HG03135 (cell line): ENCODE data around the gene STAC.

Experiments
- ATAC-seq: cut with Tn5 transposase; IDR thresholded peaks from one replicate; pipeline ENCODE4 v1.9.1; 2021; ENCODE audit warnings: mild to moderate bottlenecking, moderate library complexity; ENCODE audit not compliant: unreplicated experiment

STAC gene

DNA sequence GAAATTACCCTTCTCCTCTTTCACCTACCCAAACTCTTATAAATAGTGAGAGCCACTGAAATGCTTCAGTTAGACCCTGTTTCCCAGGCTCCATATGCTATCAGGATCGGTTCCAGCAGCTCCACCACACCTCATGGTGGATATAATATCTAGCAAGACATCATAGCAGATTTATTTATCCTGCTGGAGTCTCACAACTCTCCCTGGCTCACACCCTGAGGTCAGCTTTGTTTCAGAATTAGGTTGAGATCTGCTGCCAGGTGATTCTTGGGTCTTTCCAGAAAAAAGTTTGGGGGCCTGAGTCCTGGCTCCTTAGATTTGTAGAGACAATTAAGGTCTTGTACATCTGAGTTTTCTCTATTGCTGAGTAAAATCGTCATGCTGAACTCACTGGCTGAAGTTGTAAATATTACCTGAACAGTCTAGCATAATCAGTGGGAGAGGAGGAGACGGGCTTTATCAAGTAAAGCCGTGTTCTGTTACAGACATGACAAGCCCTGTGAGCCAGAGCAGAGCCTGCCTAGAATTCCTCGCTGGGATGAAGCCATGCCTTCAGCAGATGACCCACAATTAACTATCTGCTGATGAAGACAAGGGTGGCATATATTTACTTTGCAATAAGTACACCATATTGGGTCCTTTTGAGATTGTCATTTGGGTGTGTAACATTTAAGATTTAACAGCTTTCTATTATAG lies 131.6 kb downstream of the STAC start:
- ATAC-seq: no peak

DNA sequence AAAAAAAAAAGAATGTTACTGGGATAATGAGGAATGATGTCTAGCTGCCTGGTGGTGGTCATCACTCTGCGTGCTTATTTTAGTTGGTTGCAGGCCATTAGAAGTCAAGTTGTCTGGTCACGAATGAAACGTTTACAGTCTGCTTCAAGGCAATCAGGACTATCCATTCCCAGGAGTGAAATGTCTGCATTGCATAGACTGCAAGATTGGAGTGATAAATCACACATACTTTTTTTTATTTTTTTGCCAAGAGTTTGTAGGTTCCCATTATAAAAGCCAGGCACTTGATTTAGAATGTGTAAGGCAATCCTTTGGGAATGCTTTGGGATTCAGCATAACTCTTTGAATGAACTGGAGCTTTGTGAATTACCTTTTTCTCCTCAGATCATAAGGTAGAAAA lies 132.3 kb downstream of the STAC start:
- no peak for ATAC-seq

DNA sequence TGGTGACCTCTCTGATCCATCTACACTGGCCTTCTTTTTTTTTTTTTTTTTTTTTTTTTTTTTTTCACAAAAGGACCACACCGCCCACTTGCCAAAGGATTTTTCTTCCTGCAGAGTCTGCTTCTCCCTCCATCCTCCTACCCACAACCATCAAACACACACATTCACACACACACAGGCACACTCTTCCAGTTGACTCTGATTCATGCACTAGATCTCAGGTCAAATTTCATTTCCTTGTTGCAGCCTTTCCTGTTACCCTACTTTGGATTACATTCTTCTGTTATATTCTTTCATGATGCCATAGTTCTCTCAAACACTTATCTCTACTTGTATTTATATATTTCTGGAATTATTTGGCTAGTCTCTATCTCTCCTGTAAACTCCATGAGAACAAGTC lies 133.9 kb downstream of the STAC start:
- no peak for ATAC-seq

DNA sequence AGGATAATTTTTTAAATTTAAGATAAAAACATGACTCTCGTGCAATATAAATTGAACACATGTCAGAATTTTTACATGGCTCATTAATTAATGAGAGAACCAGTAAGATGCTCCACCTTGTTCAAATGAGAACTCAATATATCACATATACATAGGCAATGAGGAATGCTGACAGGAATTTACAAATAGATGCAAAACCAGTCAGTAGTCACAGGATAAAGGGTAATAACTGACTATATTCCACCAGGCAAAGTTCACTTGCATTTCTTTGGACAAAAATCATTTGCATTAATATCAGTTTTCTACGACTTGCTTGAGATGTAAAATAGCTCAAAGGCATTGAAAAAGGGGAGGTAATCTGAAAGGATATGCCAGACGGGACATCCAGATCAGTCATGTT lies 139.4 kb downstream of the STAC start:
- no peak for ATAC-seq

DNA sequence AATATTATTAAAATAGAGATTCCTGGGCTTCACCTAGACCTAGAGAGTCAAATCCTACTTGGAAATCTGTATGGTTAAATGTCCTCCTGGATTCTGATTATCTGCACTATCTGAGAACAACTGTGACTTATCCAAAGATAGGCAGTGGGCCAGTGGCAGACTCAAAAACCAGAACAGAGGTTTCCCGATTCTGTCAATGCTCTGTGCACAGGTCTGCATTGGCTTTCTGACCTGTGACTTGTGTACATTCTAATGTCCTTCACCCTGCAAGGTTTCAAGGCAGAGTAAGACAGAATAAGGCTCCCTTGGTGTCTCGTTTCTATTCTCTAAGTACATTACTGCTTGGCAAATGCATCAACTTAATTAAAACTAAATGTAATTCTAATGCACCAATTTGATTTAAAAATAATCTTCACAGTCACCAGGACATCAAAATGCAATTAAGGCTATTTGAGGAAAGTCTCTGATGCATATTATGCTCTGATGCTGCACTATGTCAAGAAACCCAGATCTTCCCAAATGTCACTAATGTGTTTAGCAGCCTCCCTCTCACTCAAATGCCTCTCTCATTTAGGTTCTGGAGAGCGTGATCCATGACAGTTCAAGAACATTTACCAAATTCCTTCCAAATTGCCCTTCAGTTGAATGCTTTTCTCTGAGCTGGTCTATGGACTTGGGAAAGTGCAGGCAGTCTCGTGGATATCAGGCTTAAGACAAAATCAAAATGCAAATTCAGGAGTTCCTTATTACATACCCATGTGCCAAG lies 140.1 kb downstream of the STAC start:
- no peak for ATAC-seq

DNA sequence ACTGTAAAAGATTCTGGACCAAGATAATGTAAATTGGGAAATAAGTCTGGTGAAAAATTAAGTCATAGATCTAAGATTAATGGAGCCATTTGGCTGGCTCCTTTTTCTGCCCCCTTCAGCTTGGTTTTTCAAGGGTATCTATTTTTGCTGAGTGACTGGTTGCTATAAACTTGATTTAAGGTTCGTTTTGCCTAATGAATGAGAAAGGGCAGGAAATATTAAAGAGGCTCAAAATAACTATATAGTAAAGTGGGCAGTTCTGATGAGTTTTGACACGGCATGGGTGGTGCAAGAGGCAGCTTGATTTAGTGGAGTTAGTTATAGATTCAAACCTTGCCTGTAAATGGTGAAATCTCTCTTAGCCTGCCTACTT lies 140.7 kb downstream of the STAC start:
- ATAC-seq: no peak

DNA sequence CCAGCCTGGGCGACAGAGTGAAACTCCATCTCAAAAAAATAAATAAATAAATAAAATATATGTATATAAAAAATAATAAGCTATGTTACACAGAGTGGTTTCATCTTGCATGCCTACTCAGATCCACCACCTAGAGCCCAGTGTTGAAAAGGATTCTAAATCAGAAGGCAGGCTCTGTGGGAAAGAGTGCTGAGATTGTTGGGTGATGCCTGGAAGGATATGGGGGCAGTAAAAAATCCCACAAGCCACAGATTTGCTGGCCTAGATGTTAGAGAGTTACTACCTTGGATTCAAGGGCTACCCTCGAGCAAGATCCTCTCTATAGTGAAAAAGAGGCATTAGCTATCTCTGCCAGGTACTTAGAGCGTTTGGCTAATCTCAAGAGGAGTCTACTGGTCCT lies 144.3 kb downstream of the STAC start:
- no peak for ATAC-seq

DNA sequence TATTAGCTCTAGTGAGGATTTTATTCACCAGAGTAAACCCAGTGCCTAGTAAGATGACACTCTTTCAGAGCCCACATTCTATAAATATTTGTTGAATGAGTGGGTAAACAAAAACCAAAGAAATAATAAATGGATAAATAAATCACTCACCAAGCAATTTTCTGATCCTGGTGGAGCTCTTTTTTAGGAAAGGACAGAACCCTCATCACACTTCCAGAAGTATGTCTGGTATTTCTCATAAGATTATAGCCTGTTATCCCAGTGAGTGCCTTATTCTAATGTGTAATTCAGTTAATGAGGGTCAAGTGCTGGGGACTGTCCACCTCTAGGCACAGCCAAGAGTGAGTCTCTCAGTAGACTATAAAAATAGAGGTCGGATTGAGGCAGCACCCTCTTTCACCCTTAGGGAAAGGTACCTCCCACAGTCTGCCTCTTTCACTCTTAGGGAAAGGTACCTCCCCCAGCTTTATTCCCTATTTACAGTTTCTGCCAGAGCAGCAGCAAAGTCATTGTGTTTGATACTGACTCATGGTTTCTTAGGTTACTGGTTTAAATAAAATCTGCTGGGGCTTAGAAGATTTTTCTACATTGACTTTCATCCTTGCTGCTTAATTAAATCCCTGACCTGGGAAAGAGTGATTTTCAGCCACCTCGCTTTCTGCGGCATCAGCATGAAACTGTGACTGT lies 145.0 kb downstream of the STAC start:
- ATAC-seq: no peak

DNA sequence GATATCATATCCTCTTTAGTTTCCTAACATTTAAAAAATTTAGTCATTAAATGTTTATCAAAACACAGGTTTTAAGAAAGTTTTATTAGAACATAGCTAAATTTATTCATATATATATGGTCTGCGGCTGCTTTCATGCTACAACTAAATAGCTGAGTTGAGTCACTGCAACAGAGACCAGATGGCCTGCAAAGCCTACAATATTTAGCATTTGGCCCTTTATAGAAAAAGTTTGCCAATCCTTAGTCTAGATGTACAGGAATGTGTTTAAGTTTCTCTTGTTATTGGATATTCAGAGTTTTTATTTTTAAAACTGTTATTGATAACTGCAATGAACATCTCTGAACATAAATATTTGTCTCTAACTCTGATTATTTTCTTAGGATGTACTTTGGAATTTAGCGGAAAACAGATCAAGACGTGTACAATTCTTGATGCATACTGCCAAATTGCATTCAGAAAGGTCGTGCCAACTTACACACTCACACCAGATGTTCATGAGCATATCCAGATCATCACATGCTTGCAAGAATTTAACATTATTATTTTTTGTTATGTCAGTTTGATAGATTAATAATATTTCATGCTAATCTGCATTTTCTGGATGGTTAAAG lies 157.9 kb downstream of the STAC start:
- no peak for ATAC-seq

DNA sequence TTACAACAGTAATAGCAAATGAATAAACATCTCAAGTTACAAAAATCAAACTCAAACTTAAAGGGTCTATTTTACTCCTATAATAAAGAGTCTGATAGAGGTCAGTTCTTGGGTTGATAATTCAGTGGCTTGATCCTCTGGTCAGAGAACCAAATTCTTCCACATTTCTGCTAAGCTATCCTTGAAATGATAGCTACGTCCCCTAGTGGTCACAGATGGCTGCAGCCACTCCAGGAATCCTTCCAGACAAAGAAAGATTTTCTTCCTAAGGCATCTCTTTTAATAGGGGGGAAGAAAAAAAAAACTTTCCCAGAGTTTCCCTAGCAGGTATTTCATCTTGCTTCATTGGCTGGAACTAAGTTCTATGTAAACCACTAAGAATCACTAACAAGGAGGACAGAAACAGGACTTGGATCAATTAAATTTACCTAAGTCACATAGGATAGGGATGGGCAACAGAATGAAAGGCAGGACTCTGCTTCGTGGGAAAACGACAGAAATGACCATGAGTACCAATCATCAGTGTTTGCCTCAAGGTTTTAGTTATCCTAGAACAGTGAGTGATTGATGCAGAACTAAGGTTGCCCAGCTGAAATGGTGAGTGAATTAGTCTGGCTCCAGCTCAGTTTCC lies 160.7 kb downstream of the STAC start:
- ATAC-seq: no peak

DNA sequence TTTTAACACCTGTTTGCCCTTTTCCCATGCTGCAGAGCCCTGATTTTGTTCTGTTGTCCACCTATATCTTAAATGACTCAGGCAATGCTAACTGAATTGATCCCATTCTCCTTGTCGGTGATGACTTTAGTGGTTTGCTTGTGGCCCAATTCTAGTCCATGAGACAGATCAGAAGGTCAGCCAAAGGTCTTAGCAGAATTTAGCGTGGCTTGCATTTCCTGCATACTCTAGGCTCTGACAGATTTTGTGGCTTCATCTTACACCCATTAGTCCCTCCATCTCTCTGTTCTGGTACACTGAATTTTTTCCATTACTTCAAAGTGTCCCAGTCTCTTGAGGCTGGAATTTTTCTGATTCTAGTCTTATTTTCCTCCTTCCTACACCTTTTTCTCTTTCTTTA lies 161.9 kb downstream of the STAC start:
- ATAC-seq: no peak

DNA sequence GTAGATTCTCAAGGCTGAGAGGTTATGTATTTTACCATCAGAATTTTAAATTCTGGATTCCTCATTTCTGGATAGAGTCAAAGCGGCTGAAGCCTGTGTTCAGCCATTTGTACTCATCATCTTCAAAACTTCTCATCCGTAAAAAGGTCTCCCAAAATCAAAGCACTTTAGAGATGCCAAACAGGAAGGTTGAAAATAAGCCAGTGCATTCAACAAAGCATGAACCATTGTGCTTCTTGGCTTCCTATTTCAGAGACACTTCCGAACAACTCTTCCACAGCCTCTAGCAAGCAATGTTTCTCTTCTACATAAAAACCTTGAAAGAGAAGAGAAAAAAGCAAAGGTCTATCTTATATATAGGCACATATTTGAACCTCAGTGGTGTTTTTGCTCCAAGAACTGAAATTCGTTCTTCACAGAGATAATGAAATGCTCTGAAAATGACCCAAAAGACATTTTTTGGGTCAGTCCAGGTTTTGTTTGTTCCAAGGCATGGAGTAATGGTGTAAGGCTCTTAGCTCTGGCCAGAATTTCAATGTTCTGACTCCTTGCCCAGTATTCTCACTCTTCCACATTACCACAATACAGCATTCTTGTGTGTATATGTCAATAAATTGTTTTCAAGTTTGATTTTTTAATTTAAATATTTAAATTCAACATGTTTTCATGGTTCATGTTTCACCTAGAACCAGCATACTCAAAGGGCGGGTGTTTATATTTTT lies 163.1 kb downstream of the STAC start:
- no peak for ATAC-seq

DNA sequence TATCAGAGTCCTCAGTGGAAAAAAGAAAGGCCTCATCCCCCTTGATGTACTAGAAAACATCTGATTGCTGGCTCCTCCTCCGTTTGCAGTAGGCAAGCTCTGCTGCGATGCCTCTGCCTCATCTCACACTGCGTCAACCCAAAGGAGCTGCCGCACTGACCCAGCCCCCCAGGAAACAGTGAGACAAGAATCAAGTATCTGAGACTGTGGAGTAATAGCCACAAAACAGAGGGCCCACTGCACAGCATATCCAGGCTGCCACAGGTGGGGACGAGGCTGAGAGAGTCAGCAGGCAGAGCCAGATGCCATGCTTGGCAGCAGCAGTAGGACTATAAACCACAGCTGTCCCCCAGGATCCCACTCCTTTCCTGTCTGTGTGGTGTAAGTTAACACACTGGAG lies 165.9 kb downstream of the STAC start:
- no peak for ATAC-seq

DNA sequence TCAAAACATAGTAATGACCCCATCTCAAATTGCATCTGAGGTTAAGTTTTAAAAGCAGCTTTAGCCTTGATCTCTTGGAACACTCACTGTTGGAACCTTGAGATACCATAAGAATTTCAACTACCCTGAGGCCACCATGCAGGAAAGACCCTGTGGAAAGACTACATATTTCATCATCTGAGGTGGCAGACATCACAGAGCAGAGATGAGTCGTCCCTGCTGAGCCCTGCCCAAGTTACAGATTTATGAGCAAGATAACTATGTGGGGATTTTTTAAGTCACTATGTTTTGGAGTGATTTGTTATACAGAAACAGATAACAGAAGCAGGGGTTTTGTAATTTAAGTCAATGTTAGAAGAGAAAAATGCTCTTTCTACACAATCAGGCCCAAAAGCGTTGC lies 168.4 kb downstream of the STAC start:
- no peak for ATAC-seq

DNA sequence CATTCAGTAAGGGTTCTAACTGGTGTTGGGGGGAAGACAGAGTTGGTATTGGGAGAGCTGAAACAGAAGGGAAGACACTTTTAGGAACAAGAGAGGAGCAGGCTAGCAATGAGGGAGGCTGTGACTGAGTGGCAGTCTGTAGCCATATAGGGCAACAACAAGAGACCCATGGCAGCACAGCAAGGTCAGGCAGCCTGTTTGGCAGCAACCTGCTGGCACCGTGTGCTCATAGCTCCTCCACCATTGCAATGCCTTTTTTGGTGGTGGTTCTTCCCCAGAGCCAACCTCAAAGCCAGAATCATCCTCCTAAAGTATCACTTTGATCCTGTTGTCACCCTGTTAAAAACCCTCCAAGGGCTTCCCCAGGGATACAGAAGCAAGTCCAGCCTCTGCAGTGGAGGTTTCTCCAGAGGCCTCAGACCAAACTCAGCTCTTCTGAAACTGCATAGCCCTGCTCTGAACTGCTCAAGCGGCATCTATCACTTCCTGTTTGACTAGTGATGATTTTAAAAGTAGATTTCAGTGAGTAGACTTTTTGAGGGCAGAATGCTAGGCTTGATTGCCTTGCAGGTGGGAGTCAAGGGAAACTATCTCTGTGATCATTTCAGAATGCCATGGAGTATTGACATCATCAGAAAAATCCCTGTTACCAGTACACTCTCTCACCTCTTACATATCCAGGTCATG lies 176.9 kb downstream of the STAC start:
- peak; percentile 76 for ATAC-seq

DNA sequence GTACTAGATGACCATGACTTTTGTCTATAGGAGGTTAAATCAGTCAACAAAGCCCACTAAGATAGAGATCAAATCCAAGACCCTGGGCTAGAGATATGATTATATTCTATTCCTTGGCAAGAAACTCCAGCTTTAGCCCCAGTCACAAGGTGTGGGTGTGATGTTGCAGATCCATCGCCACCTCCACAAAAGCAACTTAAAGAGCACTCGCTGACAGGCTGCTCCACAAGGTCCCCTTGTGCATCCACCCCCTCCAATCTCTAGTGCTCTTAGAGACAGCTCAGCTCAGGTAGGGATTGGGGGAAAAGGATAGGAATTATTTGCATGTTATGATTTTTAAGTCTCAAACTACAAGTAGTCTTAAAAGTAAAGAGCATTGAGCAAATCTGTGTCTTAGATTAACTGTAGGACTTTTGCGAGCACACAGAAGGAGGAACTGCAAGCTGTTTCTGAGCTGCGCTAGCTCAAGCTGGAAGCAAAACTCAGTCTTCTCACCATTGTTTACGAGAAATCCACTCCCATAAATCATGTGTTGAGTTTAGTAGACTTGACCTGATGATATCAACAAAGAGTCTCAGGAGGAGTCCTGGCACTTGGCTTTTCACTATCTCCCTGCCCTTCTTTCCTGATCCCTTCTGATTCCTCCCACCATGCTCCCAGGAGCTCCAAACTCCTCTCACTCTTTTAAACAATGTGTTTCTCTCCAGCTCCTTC lies 177.6 kb downstream of the STAC start:
- ATAC-seq: no peak

DNA sequence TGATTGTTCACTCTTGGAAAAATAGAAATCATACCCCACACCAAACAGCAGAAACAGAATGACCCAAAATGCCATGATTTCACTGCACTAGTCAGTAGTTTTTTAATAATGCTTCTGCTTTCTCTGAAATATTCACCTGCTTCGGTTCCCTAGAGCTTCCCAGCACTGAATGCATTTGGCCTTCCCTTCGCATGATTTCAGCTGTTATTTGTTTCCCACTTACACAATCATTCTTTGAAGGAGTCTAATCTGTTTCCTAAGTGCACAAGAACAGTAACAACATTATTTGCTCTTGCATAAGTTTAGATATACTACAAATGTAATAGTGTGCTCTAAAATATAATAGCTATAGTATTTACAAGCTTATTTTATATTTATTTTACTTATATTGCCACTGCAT lies 178.7 kb downstream of the STAC start:
- no peak for ATAC-seq

DNA sequence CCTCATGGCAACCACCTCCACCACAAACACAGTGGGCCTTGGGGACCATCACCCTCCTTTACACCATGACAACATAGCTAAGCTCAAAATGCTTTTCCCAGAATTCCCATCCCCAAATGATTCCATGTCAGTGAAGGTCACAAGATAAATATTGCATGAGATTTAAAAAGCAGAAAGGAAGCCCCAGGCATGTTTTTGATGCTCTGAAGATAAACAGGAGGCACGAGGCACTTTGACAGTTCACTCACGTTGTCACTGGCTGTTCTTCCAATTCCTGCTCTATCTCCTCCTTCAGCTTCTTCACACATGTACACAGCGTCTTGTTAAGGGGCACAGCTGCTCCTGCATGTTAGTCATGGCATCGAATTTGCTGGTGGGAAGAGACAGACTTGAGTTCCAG lies 180.4 kb downstream of the STAC start:
- ATAC-seq: no peak

DNA sequence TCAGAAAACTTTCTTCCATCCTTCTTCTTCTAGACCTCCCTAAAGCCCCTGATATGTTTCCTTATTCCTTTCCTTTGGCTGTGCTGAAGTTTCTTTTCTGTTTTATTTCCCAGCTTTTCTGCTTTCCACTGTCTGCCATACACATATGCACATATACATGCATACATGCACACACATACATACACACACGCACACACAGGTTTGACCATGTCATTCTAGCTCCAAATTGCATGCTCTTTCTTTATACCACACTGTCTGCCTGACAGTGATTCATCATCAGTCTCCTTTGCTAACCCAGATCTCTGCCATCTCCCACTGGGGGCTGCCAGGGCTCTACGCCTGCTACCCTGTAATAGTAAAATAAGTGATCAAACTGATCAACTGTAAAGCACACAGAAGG lies 181.3 kb downstream of the STAC start:
- no peak for ATAC-seq
